ENCODE data around the gene INTS11. TPM values are rescaled to one million over a fixed set of nuclear protein-coding genes. Genes with fewer than 3 reads are reported as not detected.

Gene INTS11
- total and polyA plus RNA-seq, 2 of the 8 experiments (the other 6 are each of a cell fraction or from before 2014, with no cell fraction given) = 113 to 243 TPM

DNA sequence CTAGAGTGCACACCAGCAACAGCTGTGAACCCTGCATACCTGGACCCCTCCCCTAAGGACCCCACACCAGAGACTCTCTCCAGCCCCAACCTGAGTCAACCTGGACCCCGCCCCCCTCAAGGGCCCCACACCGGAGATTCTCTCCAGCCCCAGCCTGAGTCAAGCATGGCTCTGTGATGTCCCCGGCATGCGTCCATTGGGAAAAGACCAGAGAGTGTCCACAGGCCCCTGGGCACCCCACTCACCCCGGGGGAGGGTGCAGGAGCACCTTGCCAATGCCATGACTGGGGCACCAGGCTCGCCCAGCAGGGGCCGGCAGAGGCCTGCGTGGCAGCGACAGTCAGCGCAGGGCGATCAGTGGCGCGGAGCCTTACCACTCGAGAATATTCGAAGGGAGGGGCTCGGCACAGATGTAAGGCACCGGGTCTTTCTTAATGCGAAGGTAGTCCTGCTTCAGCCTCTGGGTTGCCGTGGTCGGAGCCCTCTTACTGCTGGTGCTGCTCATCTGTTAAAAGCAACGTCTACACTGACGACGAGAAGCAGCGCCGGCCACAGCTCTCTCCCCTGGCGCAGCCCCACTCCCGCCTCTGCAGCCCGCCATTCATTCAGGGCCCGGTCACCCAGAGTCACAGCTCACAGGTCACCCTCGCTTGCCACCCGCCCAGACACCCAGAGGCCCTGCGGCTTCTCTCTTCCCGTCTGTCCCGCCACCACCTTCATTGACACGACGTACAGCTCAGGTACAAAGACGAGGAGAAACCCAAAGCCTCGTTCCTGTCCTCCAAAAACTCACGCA is 56.8 kb downstream of the INTS11 start (continued):
- TF ChIP-seq CHD7 (IDR thresholded peaks at IDR 0.05; ENCODE audit: insufficient replicate concordance, low read length) (no peak), TEAD4 (IDR thresholded peaks at IDR 0.05; ENCODE audit: low read depth, low read length) (no peak), MAFK (IDR thresholded peaks at IDR 0.05; ENCODE audit: low read depth, low read length) (no peak), CTBP2 (IDR thresholded peaks at IDR 0.05; ENCODE audit: borderline replicate concordance, insufficient read depth, insufficient read length, low read length) (no peak), BRCA1 (IDR thresholded peaks at IDR 0.05; ENCODE audit: low read depth, low read length) (no peak), RXRA (IDR thresholded peaks at IDR 0.05; ENCODE audit: insufficient read depth, low read depth, low read length) (no peak), NANOG (IDR thresholded peaks at IDR 0.05; ENCODE audit: insufficient read depth, low read depth, low read length, poor library complexity, severe bottlenecking) (no peak), POLR2AphosphoS5 (IDR thresholded peaks at IDR 0.05; ENCODE audit: low read depth, low read length) (no peak), CBX5 (IDR thresholded peaks at IDR 0.05; ENCODE audit: low read depth, low read length) (no peak), SP2 (IDR thresholded peaks at IDR 0.05; ENCODE audit: low read length) (no peak)

Data from H1 (cell line).